ENCODE results near the gene TMSB4Y.
A peak's percentile ranks its signal among the peaks of the same experiment; 100 is the strongest.

The TMSB4Y gene

GRCh38 chrY:13703568-13703968 is at the start of gene TMSB4Y:
TSS of gene TMSB4Y (plus strand) at chrY:13703899.
- peak; percentile 7 for DNase-seq (ENCODE audit: low read depth)

DNA sequence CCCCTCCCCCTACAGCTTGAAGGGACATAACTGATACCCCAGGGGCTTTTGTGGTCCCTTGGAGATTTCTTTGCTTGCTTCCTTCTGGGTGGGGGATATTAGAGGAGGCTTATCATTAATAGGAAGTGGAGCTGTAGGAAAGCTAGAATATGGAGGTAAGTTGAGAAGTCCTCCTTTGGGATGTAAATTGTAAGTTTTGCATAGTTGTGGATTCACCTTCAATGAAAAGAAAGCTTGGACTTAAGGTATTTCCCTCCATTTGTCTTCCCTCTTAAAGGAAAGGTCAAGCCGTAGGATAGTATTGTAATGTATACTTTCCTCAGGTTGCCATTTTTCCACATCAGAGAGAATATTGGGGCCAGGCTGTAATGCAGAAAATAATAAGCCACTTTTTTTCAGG is 39.5 kb upstream of the TMSB4Y start:
- no peak for DNase-seq (ENCODE audit: low read depth)

DNA sequence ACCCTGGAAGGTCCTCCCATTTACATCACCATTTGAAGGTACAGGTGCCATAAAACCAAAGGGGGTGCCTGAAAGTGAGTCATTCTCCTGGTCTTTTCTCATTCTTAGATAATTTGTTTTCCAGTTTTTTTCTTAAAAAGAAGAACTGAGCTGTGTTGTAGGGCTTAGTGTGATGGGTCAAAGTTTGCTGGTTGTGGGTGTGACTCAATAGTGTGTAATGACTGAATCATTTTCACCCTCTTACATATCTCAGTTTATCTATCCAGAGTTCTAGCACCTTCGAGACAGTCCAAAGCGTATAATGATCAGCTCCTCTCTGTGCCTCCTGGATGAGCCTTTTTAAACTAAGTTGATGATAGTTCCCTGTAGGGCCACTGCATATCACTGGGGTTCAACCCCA is 32.6 kb upstream of the TMSB4Y start:
- no peak for DNase-seq (ENCODE audit: low read depth)

DNA sequence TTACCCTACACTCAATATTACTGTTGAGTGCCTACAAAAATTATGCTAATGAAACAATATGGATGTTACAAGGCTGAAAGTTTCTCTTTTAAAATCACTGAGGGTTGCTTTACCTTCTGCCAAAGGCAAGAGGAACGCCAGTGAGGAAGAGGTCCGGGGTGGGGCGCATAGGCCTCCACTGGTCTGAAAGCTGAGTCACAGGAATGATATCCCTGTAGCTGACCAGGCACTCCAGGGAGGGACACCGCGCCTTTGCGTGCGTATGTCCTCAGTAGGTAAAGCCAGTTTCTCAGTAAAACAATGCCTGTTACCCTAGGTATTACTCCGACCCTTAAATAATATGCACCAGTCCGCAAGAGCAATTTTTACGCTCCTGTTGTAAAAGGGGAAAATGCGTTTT is 1.4 kb upstream of the TMSB4Y start:
- no peak for DNase-seq (ENCODE audit: low read depth)

DNA sequence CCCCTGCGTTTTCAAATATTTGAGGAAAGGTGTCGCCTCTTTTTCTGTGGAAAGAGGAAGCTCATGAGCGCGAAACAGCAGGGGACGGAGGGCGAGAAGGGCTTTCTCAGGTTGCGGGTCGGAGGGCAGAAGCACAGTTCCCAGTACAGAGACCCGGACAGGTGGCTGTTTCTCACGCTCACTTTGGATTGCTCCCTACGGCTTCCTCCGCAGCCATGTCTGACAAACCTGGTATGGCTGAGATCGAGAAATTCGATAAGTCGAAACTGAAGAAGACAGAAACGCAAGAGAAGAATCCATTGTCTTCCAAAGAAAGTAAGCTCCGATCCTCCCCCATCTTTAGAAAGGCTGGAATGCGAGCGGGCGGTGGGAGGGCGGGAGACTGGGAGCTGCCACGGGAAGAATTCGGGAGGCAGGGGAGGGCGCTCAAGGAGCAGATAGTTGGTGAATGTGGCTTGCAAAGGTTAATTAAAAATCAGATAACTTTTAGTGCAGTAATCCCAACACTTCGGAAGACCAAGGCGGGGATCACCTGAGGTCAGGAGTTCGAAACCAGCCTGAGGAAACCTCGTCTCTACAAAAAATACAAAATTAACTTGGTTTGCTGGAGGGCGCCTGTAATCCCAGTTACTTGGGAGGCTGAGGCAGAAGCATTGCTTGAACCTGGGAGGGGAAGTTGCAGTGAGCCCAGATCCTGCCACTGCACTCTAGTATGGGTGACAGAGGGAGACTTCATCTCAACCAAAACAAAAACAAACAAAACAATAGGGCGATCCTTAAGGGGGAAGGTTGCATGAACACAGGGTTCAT is 627 bp downstream of the TMSB4Y start:
- DNase-seq (ENCODE audit: low read depth), result no peak

DNA sequence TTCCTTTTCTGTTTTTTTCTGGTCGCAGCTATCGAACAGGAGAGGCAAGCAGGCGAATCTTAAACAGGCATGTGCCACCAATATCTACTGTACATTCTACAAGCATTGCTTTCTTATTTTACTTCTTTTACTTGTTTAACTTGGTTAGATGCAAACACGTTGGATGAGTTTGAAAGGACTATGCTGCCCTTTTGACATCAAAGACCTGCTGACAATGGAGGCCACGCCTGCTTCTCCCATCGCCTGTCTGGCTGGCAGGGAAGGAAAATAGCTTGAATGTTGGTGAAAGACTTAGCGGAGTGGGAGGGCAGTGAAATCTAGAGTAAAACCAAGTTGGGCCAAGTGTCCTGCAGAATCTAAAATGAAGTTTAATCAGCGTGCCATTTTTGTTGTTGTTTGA is 1.5 kb downstream of the TMSB4Y start:
- no peak for DNase-seq (ENCODE audit: low read depth)

- DNase-seq (ENCODE audit: low read depth), result no peak
Measured at GRCh38 chrY:13708038-13708437, 4.3 kb downstream of the TMSB4Y start.

- DNase-seq (ENCODE audit: low read depth), result no peak
Measured at GRCh38 chrY:13718996-13719395, 15.3 kb downstream of the TMSB4Y start.

GRCh38 chrY:13729517-13729916 is 25.8 kb downstream of the TMSB4Y start:
- DNase-seq (ENCODE audit: low read depth), result no peak

DNA sequence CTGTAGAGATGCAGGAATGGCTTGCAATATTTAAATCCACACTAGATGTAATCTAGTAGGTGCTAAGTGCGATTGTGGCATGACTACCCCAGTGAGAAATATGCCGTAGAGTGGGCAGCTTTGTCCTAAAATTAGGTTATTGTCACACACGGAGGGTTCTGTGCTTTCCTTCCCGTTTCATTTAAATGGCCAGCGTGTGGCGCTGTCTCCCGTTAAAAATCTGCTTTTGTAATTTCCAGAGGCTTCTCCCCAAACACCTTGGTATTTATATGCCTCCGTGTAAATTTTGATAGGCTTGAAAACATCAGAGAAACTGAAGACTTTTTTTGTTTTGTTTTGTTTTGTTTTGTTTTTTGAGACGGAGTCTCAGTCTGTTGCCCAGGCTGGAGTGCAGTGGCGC is 34.9 kb downstream of the TMSB4Y start:
- no peak for DNase-seq (ENCODE audit: low read depth)

DNA sequence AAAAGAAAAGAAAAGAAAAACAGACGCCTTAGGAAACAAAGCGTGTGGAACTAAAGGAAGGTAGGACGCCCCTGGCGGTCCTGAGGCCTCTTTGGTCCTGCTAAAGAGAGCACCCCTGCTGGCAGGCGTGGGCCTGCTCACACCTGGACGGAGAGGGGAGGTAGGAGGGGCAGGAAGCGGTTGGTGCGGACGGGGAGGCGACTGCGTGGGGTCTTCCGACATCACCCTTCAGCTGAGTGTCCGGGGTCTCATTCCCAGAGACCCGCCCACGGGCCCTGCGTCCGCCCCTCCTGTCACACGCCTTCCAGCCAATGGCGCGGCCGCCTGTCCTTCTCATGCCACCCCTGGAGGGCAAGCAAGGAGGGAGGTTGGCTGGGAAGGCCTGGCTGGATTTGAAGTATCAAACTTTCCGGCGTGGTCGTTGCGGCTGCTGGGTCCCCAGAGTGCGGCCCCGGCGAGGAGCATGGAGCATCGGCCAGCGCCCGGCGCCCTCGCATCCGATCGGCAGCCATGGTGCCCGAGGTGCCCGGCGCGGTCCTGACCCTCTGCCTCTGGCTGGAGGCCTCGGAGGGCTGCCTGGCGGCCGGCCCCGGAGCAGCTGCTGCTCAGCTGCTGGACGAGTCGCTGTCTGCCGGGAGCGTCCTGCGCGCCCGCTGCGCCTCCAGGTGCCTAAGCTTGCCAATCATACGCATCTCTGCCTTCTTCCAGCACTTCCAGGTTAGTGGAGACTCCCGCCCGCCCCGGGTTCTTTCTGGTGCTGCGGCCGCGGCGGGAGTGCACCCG is 47.8 kb downstream of the TMSB4Y start:
- DNase-seq (ENCODE audit: low read depth), result no peak

- DNase-seq (ENCODE audit: low read depth), result no peak
Measured at GRCh38 chrY:13754661-13755060, 51.0 kb downstream of the TMSB4Y start.

All from HS-27A (cell line).